IMR-90 (cell line): ENCODE results near the gene ID2. TPM values are rescaled to one million over a fixed set of nuclear protein-coding genes. Genes with fewer than 3 reads are reported as not detected.

Experiments
- ATAC-seq: fragments of 200-7000 bp; cut with Tn5 transposase; 2 replicates; pipeline ENCODE4 v1.9.1; 2020; ENCODE audit warnings: low read depth, mild to moderate bottlenecking, moderate library complexity
- BruUV-seq: library from RNA; stranded (reverse); fragments of 400-500 nt; replicated peaks from 2 replicates; lab custom pipeline; 2021; lab: Mats Ljungman, UMichigan
- CTCF ChIA-PET: fragments of 300-600 bp; formaldehyde crosslinking; extraction: SDS; loops from one replicate; lab custom pipeline; 2021; ENCODE audit warnings: antibody characterized with exemption; lab: Yijun Ruan, JAX
- POLR2A ChIA-PET: fragments of 300-600 bp; sonication (Branson Sonifier 250); formaldehyde crosslinking; loops from one replicate; lab custom pipeline; 2022; ENCODE audit warnings: antibody characterized with exemption; ENCODE audit not compliant: unreplicated experiment; lab: Charles Lee
- DNase-seq: peaks from one replicate; pipeline ENCODE4 v3.0.0; 2013
- H2AFZ ChIP-seq: replicated peaks from 2 replicates; pipeline ENCODE3; 2013; ENCODE audit warnings: low read length, mild to moderate bottlenecking; ENCODE audit not compliant: poor library complexity
- H2AK5ac ChIP-seq: 2 replicates; pipeline ENCODE4 v1.6.1; 2013; ENCODE audit warnings: low read depth, low read length, inconsistent platforms
- H2AK9ac ChIP-seq: replicated peaks from 2 replicates; pipeline ENCODE3; 2013; ENCODE audit warnings: mild to moderate bottlenecking, low read depth, low read length, moderate library complexity; ENCODE audit not compliant: poor library complexity
- H2BK120ac ChIP-seq: 2 replicates; pipeline ENCODE4 v1.6.1; 2013; ENCODE audit warnings: low read depth, low read length, inconsistent platforms
- H2BK15ac ChIP-seq: 3 replicates; pipeline ENCODE4 v1.6.1; 2013; ENCODE audit warnings: low read depth, low read length, inconsistent platforms
- H2BK20ac ChIP-seq: 2 replicates; pipeline ENCODE4 v1.6.1; 2013; ENCODE audit warnings: low read depth, mild to moderate bottlenecking, inconsistent platforms, low read length, moderate library complexity
- H2BK5ac ChIP-seq: 2 replicates; pipeline ENCODE4 v1.6.1; 2013; ENCODE audit warnings: mild to moderate bottlenecking, low read depth, low read length, inconsistent platforms; ENCODE audit not compliant: poor library complexity, severe bottlenecking
- H3K14ac ChIP-seq: replicated peaks from 2 replicates; pipeline ENCODE4 v1.6.1; 2013; ENCODE audit warnings: low read depth, low read length, inconsistent platforms
- H3K18ac ChIP-seq: 2 replicates; pipeline ENCODE4 v1.6.1; 2013; ENCODE audit warnings: low read depth, low read length, control low read depth
- H3K23ac ChIP-seq: 2 replicates; pipeline ENCODE4 v1.6.1; 2013; ENCODE audit warnings: low read depth, low read length, inconsistent platforms
- H3K27ac ChIP-seq: 2 replicates; pipeline ENCODE4 v1.5.1; 2013; ENCODE audit warnings: mild to moderate bottlenecking, control low read depth, low read length; ENCODE audit not compliant: insufficient read depth
- H3K27me3 ChIP-seq: 2 replicates; pipeline ENCODE4 v1.6.1; 2013; ENCODE audit warnings: low read length; ENCODE audit not compliant: control insufficient read depth, insufficient read depth
- H3K36me3 ChIP-seq: 2 replicates; pipeline ENCODE4 v1.6.1; 2013; ENCODE audit warnings: low read length, mixed read lengths; ENCODE audit not compliant: control insufficient read depth, insufficient read depth
- H3K4ac ChIP-seq: 2 replicates; pipeline ENCODE4 v1.6.1; 2013; ENCODE audit warnings: low read depth, low read length, inconsistent platforms
- H3K4me1 ChIP-seq: 2 replicates; pipeline ENCODE4 v1.6.1; 2013; ENCODE audit warnings: low read length, mixed read lengths; ENCODE audit not compliant: control insufficient read depth, insufficient read depth
- H3K4me2 ChIP-seq: 2 replicates; pipeline ENCODE4 v1.6.1; 2013; ENCODE audit warnings: low read depth, mild to moderate bottlenecking, control low read depth, low read length, moderate library complexity
- H3K4me3 ChIP-seq: 2 replicates; pipeline ENCODE4 v1.5.1; 2013; ENCODE audit warnings: low read depth, mild to moderate bottlenecking, control low read depth, low read length, moderate library complexity; ENCODE audit not compliant: insufficient read depth
- H3K56ac ChIP-seq: 2 replicates; pipeline ENCODE4 v1.6.1; 2013; ENCODE audit warnings: low read length, inconsistent platforms; ENCODE audit not compliant: insufficient read depth; ENCODE audit errors: extremely low read depth
- H3K79me1 ChIP-seq, 2 experiments: 2 replicates each; pipeline ENCODE4 v1.6.1; 2013; ENCODE audit warnings: low read length in 2 of 2, inconsistent platforms in 1 of 2, low read depth in 1 of 2
- H3K9ac ChIP-seq: 2 replicates; pipeline ENCODE4 v1.6.1; 2013; ENCODE audit warnings: low read depth, low read length, control low read depth
- H3K9me1 ChIP-seq: 2 replicates; pipeline ENCODE4 v1.6.1; 2013; ENCODE audit warnings: low read length, inconsistent platforms; ENCODE audit not compliant: insufficient read depth
- H3K9me3 ChIP-seq: 2 replicates; pipeline ENCODE4 v1.6.1; 2013; ENCODE audit warnings: low read length; ENCODE audit not compliant: control insufficient read depth, insufficient read depth
- H4K20me1 ChIP-seq: 2 replicates; pipeline ENCODE4 v1.6.1; 2013; ENCODE audit warnings: low read length, inconsistent platforms; ENCODE audit not compliant: insufficient read depth
- H4K5ac ChIP-seq: 2 replicates; pipeline ENCODE4 v1.6.1; 2013; ENCODE audit warnings: mild to moderate bottlenecking, low read depth, low read length, control low read depth
- H4K8ac ChIP-seq, 2 experiments: 2 replicates each; pipeline ENCODE4 v1.6.1; 2013; ENCODE audit warnings: low read depth in 2 of 2, low read length in 2 of 2, control low read depth in 1 of 2, inconsistent platforms in 1 of 2
- H4K91ac ChIP-seq: 2 replicates; pipeline ENCODE4 v1.6.1; 2013; ENCODE audit warnings: low read depth, low read length, inconsistent platforms; ENCODE audit not compliant: insufficient read depth
- FOS ChIP-seq: fragments of 150-350 bp; IDR thresholded peaks from 2 replicates; pipeline ENCODE4 v1.6.1; 2016; ENCODE audit warnings: low read depth, low read length
- SMC3 ChIP-seq: fragments of 150-350 bp; IDR thresholded peaks from 2 replicates; pipeline ENCODE4 v1.6.1; 2016; ENCODE audit warnings: low read depth, mild to moderate bottlenecking, antibody characterized with exemption, low read length, moderate library complexity
- WGBS, 2 experiments: methylation state at CpG; one replicate each; pipeline versions ENCODE4 v1.1.5 to v1.1.7; 2013; ENCODE audit warnings: missing lambda C conversion rate in 2 of 2; ENCODE audit not compliant: insufficient read length in 1 of 2; ENCODE audit errors: extremely low coverage in 2 of 2; 5-methylcytosine and 5-hydroxymethylcytosine counted together
- dilution Hi-C: fragments of 300-500 bp; cut with HindIII; formaldehyde crosslinking; loops from one replicate; pipeline ENCODE4 v1.14.3; 2018; ENCODE audit warnings: low sequenced_read_pairs; ENCODE audit not compliant: unreplicated experiment
- in situ Hi-C: fragments of 300-500 bp; cut with MboI; formaldehyde crosslinking; loops from 3 replicates; pipeline ENCODE4 v1.14.3; 2019; ENCODE audit warnings: low sequenced_read_pairs, inconsistent platforms, mixed read lengths
- intact Hi-C: fragments of 100-400 bp; cut with micrococcal nuclease; formaldehyde crosslinking; loops from 2 replicates; pipeline ENCODE4 v1.10.0; 2022
- polyA plus RNA-seq, 3 experiments: library from polyadenylated mRNA; depleted of rRNA; stranded (reverse); fragments of >200 nt; gene quantifications; 2 replicates each; pipeline ENCODE4 v1.2.3, GENCODE V29; 2012; ENCODE audit warnings: low replicate concordance in 1 of 3
- total RNA-seq: library from RNA; depleted of rRNA; stranded (reverse); fragments of >200 nt; gene quantifications from 2 replicates; pipeline ENCODE4 v1.2.3, GENCODE V29; 2012
- TF ChIP-seq, protein P1 (sequence below): conservative IDR thresholded peaks from 2 replicates; pipeline ENCODE4 v1.5.1; 2012; ENCODE audit warnings: mild to moderate bottlenecking, low read depth, low read length, improper control_type of control experiment
- TF ChIP-seq, protein P2 (sequence below): fragments of 150-350 bp; IDR thresholded peaks from 2 replicates; pipeline ENCODE4 v1.6.1; 2017; ENCODE audit warnings: mild to moderate bottlenecking, antibody characterized with exemption, low read length, low read depth

ID2 gene
- total and polyA plus RNA-seq, 2 of the 4 experiments (the other 2 are of a cell fraction) = 264 to 389 TPM

DNA sequence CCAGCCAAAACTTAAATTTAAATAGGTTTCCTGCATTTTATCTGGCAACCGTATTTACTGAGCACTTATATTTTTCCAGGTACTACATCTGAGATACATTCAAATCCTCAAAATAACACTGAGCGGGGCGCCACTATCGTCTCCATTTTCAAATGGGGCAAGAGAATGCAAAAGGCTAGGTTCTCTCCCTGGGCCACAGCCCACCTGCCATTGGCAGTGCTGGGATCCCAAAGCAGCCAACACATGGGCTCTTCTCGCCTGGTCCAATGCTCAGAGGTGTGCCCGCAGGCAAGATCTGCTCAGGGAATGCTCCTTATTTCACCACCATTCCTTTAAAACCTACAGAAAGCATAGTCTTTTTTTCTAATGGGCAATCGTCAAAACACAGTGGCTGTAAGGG, 11.3 kb upstream of the ID2 start:
- in situ Hi-C loops = loop anchor here (10.0 kb wide), 1 partner anchor 126 kb away; no protein-coding TSS in a partner anchor
- Histone ChIP-seq H3K27ac (no peak overlapping the region), H3K9me1 (no peaks in the 10 kb centered on the region), H3K79me1 (no peaks in the 10 kb centered on the region), H2BK15ac (no peak overlapping the region), H4K8ac (no peak overlapping the region), H3K18ac (no peak overlapping the region), H3K14ac (no peak overlapping the region), H2BK20ac (no peak overlapping the region), H3K4me3 (no peak overlapping the region), H3K4me2 (no peak overlapping the region), H4K91ac (no peak overlapping the region), H2BK5ac (no peak overlapping the region), H3K56ac (no peak overlapping the region), H3K23ac (no peak overlapping the region), H2AFZ (no peak overlapping the region), H3K9ac (no peak overlapping the region), H3K27me3 (no peaks in the 10 kb centered on the region), H2BK120ac (no peak overlapping the region), H3K4me1 (peaks cover 6% of the 10 kb centered on the region), H4K5ac (no peak overlapping the region), H3K36me3 (no peaks in the 10 kb centered on the region), H2AK5ac (no peak overlapping the region), H3K9me3 (peaks cover 3% of the 10 kb centered on the region), H2AK9ac (no peak overlapping the region), H4K20me1 (no peaks in the 10 kb centered on the region), H3K4ac (no peak overlapping the region)
- DNase-seq (no peak), ATAC-seq (no peak)
- no TSS peak for BruUV-seq
- ChIA-PET POLR2A (interaction anchor here (0.6 kb wide), 1 partner anchor 11 kb away, joined by 4 read pairs; the partner anchor contains the start of gene ID2), CTCF (no interaction called here)
- WGBS, 2 experiments = no CpG with 5 or more reads among the region's 7 CpGs
- TF ChIP-seq, protein P1, sequence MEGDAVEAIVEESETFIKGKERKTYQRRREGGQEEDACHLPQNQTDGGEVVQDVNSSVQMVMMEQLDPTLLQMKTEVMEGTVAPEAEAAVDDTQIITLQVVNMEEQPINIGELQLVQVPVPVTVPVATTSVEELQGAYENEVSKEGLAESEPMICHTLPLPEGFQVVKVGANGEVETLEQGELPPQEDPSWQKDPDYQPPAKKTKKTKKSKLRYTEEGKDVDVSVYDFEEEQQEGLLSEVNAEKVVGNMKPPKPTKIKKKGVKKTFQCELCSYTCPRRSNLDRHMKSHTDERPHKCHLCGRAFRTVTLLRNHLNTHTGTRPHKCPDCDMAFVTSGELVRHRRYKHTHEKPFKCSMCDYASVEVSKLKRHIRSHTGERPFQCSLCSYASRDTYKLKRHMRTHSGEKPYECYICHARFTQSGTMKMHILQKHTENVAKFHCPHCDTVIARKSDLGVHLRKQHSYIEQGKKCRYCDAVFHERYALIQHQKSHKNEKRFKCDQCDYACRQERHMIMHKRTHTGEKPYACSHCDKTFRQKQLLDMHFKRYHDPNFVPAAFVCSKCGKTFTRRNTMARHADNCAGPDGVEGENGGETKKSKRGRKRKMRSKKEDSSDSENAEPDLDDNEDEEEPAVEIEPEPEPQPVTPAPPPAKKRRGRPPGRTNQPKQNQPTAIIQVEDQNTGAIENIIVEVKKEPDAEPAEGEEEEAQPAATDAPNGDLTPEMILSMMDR = no peak
- TF ChIP-seq FOS = no peak
- TF ChIP-seq, protein P2, sequence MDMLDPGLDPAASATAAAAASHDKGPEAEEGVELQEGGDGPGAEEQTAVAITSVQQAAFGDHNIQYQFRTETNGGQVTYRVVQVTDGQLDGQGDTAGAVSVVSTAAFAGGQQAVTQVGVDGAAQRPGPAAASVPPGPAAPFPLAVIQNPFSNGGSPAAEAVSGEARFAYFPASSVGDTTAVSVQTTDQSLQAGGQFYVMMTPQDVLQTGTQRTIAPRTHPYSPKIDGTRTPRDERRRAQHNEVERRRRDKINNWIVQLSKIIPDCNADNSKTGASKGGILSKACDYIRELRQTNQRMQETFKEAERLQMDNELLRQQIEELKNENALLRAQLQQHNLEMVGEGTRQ = no peak
- TF ChIP-seq SMC3 = no peak
- intact Hi-C loops = no loop called here
- dilution Hi-C loops = no loop called here
